WTC11 (cell line): ENCODE measurements around the gene TSEN15. TPM values are rescaled to one million over a fixed set of nuclear protein-coding genes. Genes with fewer than 3 reads are reported as not detected.

ENCODE experiments used
- ATAC-seq: fragments of 200-7000 bp; cut with Tn5 transposase; 2 replicates; pipeline ENCODE4 v1.10.0; 2021; ENCODE audit warnings: mild to moderate bottlenecking, moderate library complexity
- CTCF ChIA-PET: fragments of 300-600 bp; sonication (Branson Sonifier 250); formaldehyde crosslinking; loops from one replicate; lab custom pipeline; 2021; ENCODE audit warnings: antibody characterized with exemption; lab: Charles Lee
- POLR2A ChIA-PET: fragments of 350-600 bp; sonication (Branson Sonifier 250); formaldehyde crosslinking; loops from one replicate; lab custom pipeline; 2021; ENCODE audit warnings: antibody characterized with exemption; lab: Charles Lee
- DNase-seq: peaks from one replicate; pipeline ENCODE4 v3.0.0; 2021; ENCODE audit warnings: low spot score
- H3K27ac Mint-ChIP-seq: 2 replicates; pipeline ENCODE4 v1.8.0; 2021; ENCODE audit warnings: mixed read lengths
- H3K27me3 Mint-ChIP-seq: 2 replicates; pipeline ENCODE4 v1.8.0; 2021; ENCODE audit warnings: low read depth, mild to moderate bottlenecking, moderate library complexity, mixed read lengths
- H3K36me3 Mint-ChIP-seq: 2 replicates; pipeline ENCODE4 v1.8.0; 2021; ENCODE audit warnings: mixed read lengths
- H3K4me1 Mint-ChIP-seq: 2 replicates; pipeline ENCODE4 v1.8.0; 2022; ENCODE audit warnings: mixed read lengths
- H3K4me3 Mint-ChIP-seq: 2 replicates; pipeline ENCODE4 v1.8.0; 2021; ENCODE audit warnings: mild to moderate bottlenecking, moderate library complexity, mixed read lengths
- H3K9me3 Mint-ChIP-seq: 2 replicates; pipeline ENCODE4 v1.8.0; 2021; ENCODE audit warnings: mixed read lengths
- CREM ChIP-seq: sonication (generic); formaldehyde crosslinking; IDR thresholded peaks from 2 replicates; pipeline ENCODE4 v1.8.1; 2022; ENCODE audit warnings: mild to moderate bottlenecking, missing genetic modification reagents, moderate library complexity
- ESRRA ChIP-seq: sonication (generic); formaldehyde crosslinking; IDR thresholded peaks from 2 replicates; pipeline ENCODE4 v1.8.1; 2022; ENCODE audit warnings: mild to moderate bottlenecking, missing genetic modification reagents, borderline replicate concordance
- ETV6 ChIP-seq: sonication (generic); formaldehyde crosslinking; IDR thresholded peaks from 2 replicates; pipeline ENCODE4 v1.8.1; 2022; ENCODE audit warnings: mild to moderate bottlenecking, missing genetic modification reagents
- FOXJ3 ChIP-seq: sonication (generic); formaldehyde crosslinking; IDR thresholded peaks from 2 replicates; pipeline ENCODE4 v1.9.0; 2021; ENCODE audit warnings: missing genetic modification reagents, mild to moderate bottlenecking, borderline replicate concordance
- KAT7 ChIP-seq: sonication (generic); formaldehyde crosslinking; IDR thresholded peaks from 2 replicates; pipeline ENCODE4 v1.8.1; 2023; ENCODE audit warnings: missing genetic modification reagents, mild to moderate bottlenecking, borderline replicate concordance
- NR1H2 ChIP-seq: sonication (generic); formaldehyde crosslinking; IDR thresholded peaks from 2 replicates; pipeline ENCODE4 v1.9.0; 2021; ENCODE audit warnings: mild to moderate bottlenecking, moderate library complexity, missing genetic modification reagents
- NR2C2 ChIP-seq: sonication (generic); formaldehyde crosslinking; IDR thresholded peaks from 2 replicates; pipeline ENCODE4 v1.8.0; 2022; ENCODE audit warnings: mild to moderate bottlenecking, missing genetic modification reagents
- RORB ChIP-seq: fragments of 250-450 bp; sonication (Bioruptor Pico); IDR thresholded peaks from 2 replicates; pipeline ENCODE4 v1.9.0; 2021; ENCODE audit warnings: mild to moderate bottlenecking
- TCF7 ChIP-seq: sonication (generic); formaldehyde crosslinking; IDR thresholded peaks from 2 replicates; pipeline ENCODE4 v1.8.0; 2022; ENCODE audit warnings: mild to moderate bottlenecking, low read depth, missing genetic modification reagents, moderate library complexity
- TEAD1 ChIP-seq: sonication (generic); formaldehyde crosslinking; IDR thresholded peaks from 2 replicates; pipeline ENCODE4 v1.8.0; 2022; ENCODE audit warnings: mild to moderate bottlenecking, missing genetic modification reagents
- ZNF121 ChIP-seq: sonication (generic); formaldehyde crosslinking; IDR thresholded peaks from 2 replicates; pipeline ENCODE4 v1.8.0; 2023; ENCODE audit warnings: missing genetic modification reagents
- ZNF281 ChIP-seq: sonication (generic); formaldehyde crosslinking; IDR thresholded peaks from 2 replicates; pipeline ENCODE4 v1.8.0; 2023; ENCODE audit warnings: mild to moderate bottlenecking, missing genetic modification reagents
- ZNF425 ChIP-seq: fragments of 250-450 bp; sonication (Bioruptor Pico); conservative IDR thresholded peaks from 2 replicates; pipeline ENCODE4 v1.9.0; 2021; ENCODE audit warnings: mild to moderate bottlenecking
- total RNA-seq: library from RNA; stranded (reverse); gene quantifications from 3 replicates; pipeline ENCODE4 v1.2.3, GENCODE V29; 2021
- TF ChIP-seq, protein P1 (sequence below): sonication (generic); formaldehyde crosslinking; IDR thresholded peaks from 2 replicates; pipeline ENCODE4 v1.8.0; 2023; ENCODE audit warnings: missing genetic modification reagents
- TF ChIP-seq, protein P2 (sequence below): sonication (generic); formaldehyde crosslinking; IDR thresholded peaks from 2 replicates; pipeline ENCODE4 v1.8.0; 2022; ENCODE audit warnings: mild to moderate bottlenecking, missing genetic modification reagents
- TF ChIP-seq, protein P3 (sequence below): fragments of 250-450 bp; sonication (Bioruptor Pico); IDR thresholded peaks from 2 replicates; pipeline ENCODE4 v1.9.0; 2021; ENCODE audit warnings: mild to moderate bottlenecking
- TF ChIP-seq, protein P4 (sequence below): sonication (generic); formaldehyde crosslinking; IDR thresholded peaks from 2 replicates; pipeline ENCODE4 v1.8.1; 2022; ENCODE audit warnings: missing genetic modification reagents, borderline replicate concordance
- TF ChIP-seq, protein P5 (sequence below): sonication (generic); formaldehyde crosslinking; IDR thresholded peaks from 2 replicates; pipeline ENCODE4 v1.8.1; 2022; ENCODE audit warnings: low read depth, mild to moderate bottlenecking, moderate library complexity, missing genetic modification reagents, borderline replicate concordance

TSEN15 gene
- total RNA-seq, 1 experiment from 2014 or later, result 23.8 TPM

DNA sequence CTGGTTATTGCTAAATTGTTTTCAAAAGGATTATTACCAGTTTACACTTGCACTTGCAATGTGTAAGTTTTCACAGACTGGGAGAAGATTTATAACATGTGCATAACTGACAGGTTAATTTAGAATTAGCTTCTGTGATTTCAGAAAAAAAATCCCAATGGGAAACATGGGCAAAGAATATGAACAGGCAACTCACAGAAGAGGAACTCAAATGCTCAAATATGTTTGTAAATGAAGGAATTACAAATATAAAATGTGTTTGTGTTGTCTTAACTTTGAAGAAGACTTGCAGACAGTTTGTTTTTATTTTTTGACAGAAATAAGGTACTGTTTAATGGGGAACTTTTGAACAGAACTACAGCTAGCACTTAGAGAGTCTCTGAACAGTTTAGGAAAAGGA, 8.4 kb downstream of the TSEN15 start (continued):
- TF ChIP-seq ZNF425 (CRISPR knock-in tag), result no peak
- no peak for TF ChIP-seq NR1H2 (CRISPR knock-in tag)
- TF ChIP-seq KAT7 (CRISPR knock-in tag), result no peak
- TF ChIP-seq, all 79 proteins: peak for 0

DNA sequence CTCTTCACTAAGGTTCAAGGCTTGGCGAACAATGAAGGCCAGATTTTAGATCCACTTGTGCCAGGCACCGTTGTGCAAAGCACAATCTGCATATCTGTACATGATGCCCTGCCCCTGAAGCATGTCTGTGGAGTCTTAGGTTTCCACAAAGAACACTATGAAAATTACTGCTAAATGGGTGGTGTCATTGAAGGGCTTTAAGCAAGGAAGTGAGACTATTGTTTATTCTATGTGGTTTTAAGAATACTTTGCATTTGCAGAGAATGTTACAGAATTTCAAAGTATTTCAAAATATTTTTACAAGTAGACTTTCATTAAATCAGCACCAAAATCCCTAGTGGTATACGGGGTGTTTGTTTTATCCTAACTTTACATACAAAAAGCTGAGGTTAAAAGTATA, 8.8 kb downstream of the TSEN15 start:
- Mint-ChIP-seq H3K4me3 (no peak overlapping the region), H3K27me3 (no peaks in the 10 kb centered on the region), H3K36me3 (peaks cover 18% of the 10 kb centered on the region), H3K4me1 (peaks cover 46% of the 10 kb centered on the region), H3K9me3 (peaks cover 8% of the 10 kb centered on the region), H3K27ac (peak overlapping the region; percentile 38; the same call in 1 of the 2 replicates)
- ATAC-seq (no peak), DNase-seq (no peak)
- POLR2A ChIA-PET, result no interaction called here
- CTCF ChIA-PET, result no interaction called here
- no peak for TF ChIP-seq RORB (CRISPR knock-in tag)
- no peak for TF ChIP-seq ZNF281 (CRISPR knock-in tag)
- TF ChIP-seq ETV6, result no peak
- TF ChIP-seq, protein P1, sequence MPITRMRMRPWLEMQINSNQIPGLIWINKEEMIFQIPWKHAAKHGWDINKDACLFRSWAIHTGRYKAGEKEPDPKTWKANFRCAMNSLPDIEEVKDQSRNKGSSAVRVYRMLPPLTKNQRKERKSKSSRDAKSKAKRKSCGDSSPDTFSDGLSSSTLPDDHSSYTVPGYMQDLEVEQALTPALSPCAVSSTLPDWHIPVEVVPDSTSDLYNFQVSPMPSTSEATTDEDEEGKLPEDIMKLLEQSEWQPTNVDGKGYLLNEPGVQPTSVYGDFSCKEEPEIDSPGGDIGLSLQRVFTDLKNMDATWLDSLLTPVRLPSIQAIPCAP, result no peak
- no peak for TF ChIP-seq TCF7 (CRISPR knock-in tag)
- TF ChIP-seq ZNF121 (CRISPR knock-in tag), result no peak
- no peak for TF ChIP-seq TEAD1
- TF ChIP-seq FOXJ3 (CRISPR knock-in tag), result no peak
- TF ChIP-seq, protein P2, sequence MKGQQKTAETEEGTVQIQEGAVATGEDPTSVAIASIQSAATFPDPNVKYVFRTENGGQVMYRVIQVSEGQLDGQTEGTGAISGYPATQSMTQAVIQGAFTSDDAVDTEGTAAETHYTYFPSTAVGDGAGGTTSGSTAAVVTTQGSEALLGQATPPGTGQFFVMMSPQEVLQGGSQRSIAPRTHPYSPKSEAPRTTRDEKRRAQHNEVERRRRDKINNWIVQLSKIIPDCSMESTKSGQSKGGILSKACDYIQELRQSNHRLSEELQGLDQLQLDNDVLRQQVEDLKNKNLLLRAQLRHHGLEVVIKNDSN (CRISPR knock-in tag), result no peak
- no peak for TF ChIP-seq CREM (CRISPR knock-in tag)
- TF ChIP-seq, protein P3, sequence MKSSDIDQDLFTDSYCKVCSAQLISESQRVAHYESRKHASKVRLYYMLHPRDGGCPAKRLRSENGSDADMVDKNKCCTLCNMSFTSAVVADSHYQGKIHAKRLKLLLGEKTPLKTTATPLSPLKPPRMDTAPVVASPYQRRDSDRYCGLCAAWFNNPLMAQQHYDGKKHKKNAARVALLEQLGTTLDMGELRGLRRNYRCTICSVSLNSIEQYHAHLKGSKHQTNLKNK, result no peak
- TF ChIP-seq NR2C2 (CRISPR knock-in tag), result no peak
- TF ChIP-seq, protein P4, sequence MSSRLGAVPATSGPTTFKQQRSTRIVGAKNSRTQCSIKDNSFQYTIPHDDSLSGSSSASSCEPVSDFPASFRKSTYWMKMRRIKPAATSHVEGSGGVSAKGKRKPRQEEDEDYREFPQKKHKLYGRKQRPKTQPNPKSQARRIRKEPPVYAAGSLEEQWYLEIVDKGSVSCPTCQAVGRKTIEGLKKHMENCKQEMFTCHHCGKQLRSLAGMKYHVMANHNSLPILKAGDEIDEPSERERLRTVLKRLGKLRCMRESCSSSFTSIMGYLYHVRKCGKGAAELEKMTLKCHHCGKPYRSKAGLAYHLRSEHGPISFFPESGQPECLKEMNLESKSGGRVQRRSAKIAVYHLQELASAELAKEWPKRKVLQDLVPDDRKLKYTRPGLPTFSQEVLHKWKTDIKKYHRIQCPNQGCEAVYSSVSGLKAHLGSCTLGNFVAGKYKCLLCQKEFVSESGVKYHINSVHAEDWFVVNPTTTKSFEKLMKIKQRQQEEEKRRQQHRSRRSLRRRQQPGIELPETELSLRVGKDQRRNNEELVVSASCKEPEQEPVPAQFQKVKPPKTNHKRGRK (CRISPR knock-in tag), result no peak
- TF ChIP-seq, protein P5, sequence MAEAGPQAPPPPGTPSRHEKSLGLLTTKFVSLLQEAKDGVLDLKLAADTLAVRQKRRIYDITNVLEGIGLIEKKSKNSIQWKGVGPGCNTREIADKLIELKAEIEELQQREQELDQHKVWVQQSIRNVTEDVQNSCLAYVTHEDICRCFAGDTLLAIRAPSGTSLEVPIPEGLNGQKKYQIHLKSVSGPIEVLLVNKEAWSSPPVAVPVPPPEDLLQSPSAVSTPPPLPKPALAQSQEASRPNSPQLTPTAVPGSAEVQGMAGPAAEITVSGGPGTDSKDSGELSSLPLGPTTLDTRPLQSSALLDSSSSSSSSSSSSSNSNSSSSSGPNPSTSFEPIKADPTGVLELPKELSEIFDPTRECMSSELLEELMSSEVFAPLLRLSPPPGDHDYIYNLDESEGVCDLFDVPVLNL (CRISPR knock-in tag), result no peak
- TF ChIP-seq ESRRA, result no peak
